ENCODE data around the gene ZCCHC12.

DNA sequence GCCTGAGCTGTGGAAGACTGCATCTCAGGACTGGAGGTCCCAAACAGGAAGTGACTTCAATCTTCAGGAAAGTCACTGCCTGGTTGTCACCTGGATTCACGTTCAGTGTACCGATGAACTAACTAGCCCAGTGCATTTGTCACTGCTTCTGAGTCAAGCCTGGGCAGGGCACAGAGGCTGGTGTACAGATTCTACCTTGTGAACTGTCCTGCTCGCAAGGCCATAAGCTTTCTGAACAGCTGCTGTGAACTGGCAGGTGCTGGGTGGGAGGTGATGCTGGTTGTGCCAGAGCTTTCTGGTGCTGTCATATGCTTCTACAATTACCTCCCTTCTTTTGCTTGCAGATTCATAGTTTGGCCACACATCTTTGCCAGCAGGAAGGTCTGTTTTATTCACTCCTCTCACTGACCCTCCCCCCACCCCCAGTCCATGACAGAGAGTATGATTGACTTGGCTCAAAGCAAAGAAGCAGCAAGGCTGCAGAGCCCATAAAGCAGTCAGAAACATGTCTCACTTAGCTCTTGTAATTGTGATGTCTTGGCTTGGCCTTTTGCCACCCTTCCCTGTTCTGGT, 40.5 kb downstream of the ZCCHC12 start:
- TF ChIP-seq, protein P1, sequence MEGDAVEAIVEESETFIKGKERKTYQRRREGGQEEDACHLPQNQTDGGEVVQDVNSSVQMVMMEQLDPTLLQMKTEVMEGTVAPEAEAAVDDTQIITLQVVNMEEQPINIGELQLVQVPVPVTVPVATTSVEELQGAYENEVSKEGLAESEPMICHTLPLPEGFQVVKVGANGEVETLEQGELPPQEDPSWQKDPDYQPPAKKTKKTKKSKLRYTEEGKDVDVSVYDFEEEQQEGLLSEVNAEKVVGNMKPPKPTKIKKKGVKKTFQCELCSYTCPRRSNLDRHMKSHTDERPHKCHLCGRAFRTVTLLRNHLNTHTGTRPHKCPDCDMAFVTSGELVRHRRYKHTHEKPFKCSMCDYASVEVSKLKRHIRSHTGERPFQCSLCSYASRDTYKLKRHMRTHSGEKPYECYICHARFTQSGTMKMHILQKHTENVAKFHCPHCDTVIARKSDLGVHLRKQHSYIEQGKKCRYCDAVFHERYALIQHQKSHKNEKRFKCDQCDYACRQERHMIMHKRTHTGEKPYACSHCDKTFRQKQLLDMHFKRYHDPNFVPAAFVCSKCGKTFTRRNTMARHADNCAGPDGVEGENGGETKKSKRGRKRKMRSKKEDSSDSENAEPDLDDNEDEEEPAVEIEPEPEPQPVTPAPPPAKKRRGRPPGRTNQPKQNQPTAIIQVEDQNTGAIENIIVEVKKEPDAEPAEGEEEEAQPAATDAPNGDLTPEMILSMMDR (IDR thresholded peaks at IDR 0.05) = no peak
- TF ChIP-seq POLR2A (IDR thresholded peaks at IDR 0.05) = no peak
